T-cell (primary cell): ENCODE data around the gene CELF3. TPM values are rescaled to one million over a fixed set of nuclear protein-coding genes. Genes with fewer than 3 reads are reported as not detected.
"Not testable (repeated sequence)": the region's sequence is repeated elsewhere in the genome, so short reads cannot be mapped to it uniquely, and the experiment has no call there.

ENCODE experiments used
- ATAC-seq, 4 experiments: fragments of 200-7000 bp in 3 of 4; fragments of 150-1000 bp in 1 of 4; cut with Tn5 transposase; replicated peaks in 1 of 4; 1 replicate in 3 of 4; 2 replicates in 1 of 4; pipeline ENCODE4 v1.10.0; 2021; ENCODE audit warnings: moderate library complexity in 3 of 4, mild to moderate bottlenecking in 2 of 4, moderate number of reproducible peaks in 1 of 4
- CTCF ChIA-PET, 2 donors: fragments of 300-600 bp; sonication (Branson Sonifier 250); formaldehyde crosslinking; loops; one replicate each; lab custom pipeline; 2022; ENCODE audit warnings: antibody characterized with exemption in 2 of 2; lab: Charles Lee
- POLR2A ChIA-PET, 2 donors: fragments of 300-600 bp; sonication (Branson Sonifier 250); formaldehyde crosslinking; loops; one replicate each; lab custom pipeline; 2022; ENCODE audit warnings: antibody characterized with exemption in 2 of 2; lab: Charles Lee
- DNase-seq, 35 experiments: peaks; one replicate each; pipeline versions ENCODE4 v3.0.0 to v3.0.0-alpha.2; 2013 to 2023
- H3K27ac ChIP-seq: one replicate; pipeline ENCODE4 v1.5.1; 2013; ENCODE audit warnings: low read length
- H3K27me3 ChIP-seq, 2 experiments: replicated peaks in 1 of 2; 1 replicate in 1 of 2; 2 replicates in 1 of 2; pipeline versions ENCODE4 v1.6.1 to v1.7.0; 2013; ENCODE audit warnings: low read length in 1 of 2, mixed read lengths in 1 of 2; ENCODE audit not compliant: control insufficient read depth in 2 of 2, insufficient read depth in 2 of 2; ENCODE audit errors: extremely low read depth in 1 of 2
- H3K36me3 ChIP-seq, 2 donors: 1 replicate in 1 of 2; 2 replicates in 1 of 2; pipeline versions ENCODE4 v1.6.1 to v1.7.0; 2013; ENCODE audit warnings: low read length in 1 of 2; ENCODE audit not compliant: control insufficient read depth in 2 of 2, insufficient read depth in 1 of 2; ENCODE audit errors: extremely low read depth in 1 of 2
- H3K4me1 ChIP-seq, 2 experiments: 1 replicate in 1 of 2; 2 replicates in 1 of 2; pipeline versions ENCODE4 v1.6.1 to v1.7.0; 2013; ENCODE audit warnings: low read length in 2 of 2, mixed read lengths in 1 of 2; ENCODE audit not compliant: insufficient read depth in 2 of 2, control insufficient read depth in 1 of 2; ENCODE audit errors: extremely low read depth in 1 of 2
- H3K4me3 ChIP-seq, 2 donors: 1 replicate in 1 of 2; 2 replicates in 1 of 2; pipeline versions ENCODE4 v1.5.1 to v1.7.0; 2013; ENCODE audit warnings: mild to moderate bottlenecking in 2 of 2, low read length in 1 of 2, moderate library complexity in 1 of 2; ENCODE audit not compliant: control insufficient read depth in 1 of 2; ENCODE audit errors: extremely low read depth in 1 of 2
- H3K9me3 ChIP-seq: 2 replicates; pipeline ENCODE4 v1.7.0; 2013
- H3K27ac Mint-ChIP-seq, 2 donors: one replicate each; pipeline ENCODE4 v1.8.0; 2020 to 2021; ENCODE audit warnings: mild to moderate bottlenecking in 2 of 2, mixed read lengths in 2 of 2
- H3K27me3 Mint-ChIP-seq, 2 donors: one replicate each; pipeline ENCODE4 v1.8.0; 2021 to 2022; ENCODE audit warnings: mixed read lengths in 2 of 2
- H3K36me3 Mint-ChIP-seq: one replicate; pipeline ENCODE4 v1.8.0; 2021; ENCODE audit warnings: mixed read lengths
- H3K4me1 Mint-ChIP-seq, 3 donors: one replicate each; pipeline ENCODE4 v1.8.0; 2020 to 2022; ENCODE audit warnings: mixed read lengths in 3 of 3, mild to moderate bottlenecking in 1 of 3
- H3K4me3 Mint-ChIP-seq, 3 donors: one replicate each; pipeline ENCODE4 v1.8.0; 2020 to 2022; ENCODE audit warnings: mild to moderate bottlenecking in 3 of 3, mixed read lengths in 3 of 3, moderate library complexity in 3 of 3
- H3K9me3 Mint-ChIP-seq, 3 donors: one replicate each; pipeline ENCODE4 v1.8.0; 2020 to 2022; ENCODE audit warnings: mixed read lengths in 3 of 3
- WGBS: methylation state at CpG from one replicate; pipeline ENCODE4 v1.1.5; 2013; ENCODE audit warnings: missing lambda C conversion rate; ENCODE audit not compliant: insufficient coverage; 5-methylcytosine and 5-hydroxymethylcytosine counted together
- total RNA-seq, 35 experiments: library from RNA in 6 of 35; stranded (reverse) in 6 of 35; fragments of 120-200 nt in 1 of 35; gene quantifications; one replicate each; pipeline versions ENCODE4 v1.2.1 to v1.2.4 and lab custom pipeline; 2013 to 2026

CELF3 gene
- total RNA-seq, 5 donors from 2014 or later (not counting 1 experiment from before 2014, with no cell fraction given), result not detected

- H3K27ac Mint-ChIP-seq, result no peak overlapping the region
- H3K4me3 ChIP-seq, result no peak overlapping the region
- H3K9me3 Mint-ChIP-seq, result no peaks in the 10 kb centered on the region
- no peaks in the 10 kb centered on the region for H3K9me3 ChIP-seq
- H3K4me1 Mint-ChIP-seq, result peaks cover 0 to 4% (median 0%) of the 10 kb centered on the region in 3 donors
- H3K36me3 ChIP-seq, result peaks cover 3 to 31% of the 10 kb centered on the region in 2 donors
- ATAC-seq, result no peak
- no peak overlapping the region for H3K4me3 Mint-ChIP-seq
- H3K36me3 Mint-ChIP-seq, result peaks cover 31% of the 10 kb centered on the region
- ChIA-PET POLR2A (no interaction called here), CTCF (no interaction called here)
- peaks cover 3 to 5% of the 10 kb centered on the region in 2 donors for H3K27me3 Mint-ChIP-seq
- H3K27ac ChIP-seq, result no peak overlapping the region
- H3K27me3 ChIP-seq, result no peaks in the 10 kb centered on the region
- no peak for DNase-seq
- no CpG with 5 or more reads among the region's 1 CpG for WGBS
- no peaks in the 10 kb centered on the region for H3K4me1 ChIP-seq
Observed at GRCh38 chr1:151756291-151756690, 39.7 kb upstream of the CELF3 start.

DNA sequence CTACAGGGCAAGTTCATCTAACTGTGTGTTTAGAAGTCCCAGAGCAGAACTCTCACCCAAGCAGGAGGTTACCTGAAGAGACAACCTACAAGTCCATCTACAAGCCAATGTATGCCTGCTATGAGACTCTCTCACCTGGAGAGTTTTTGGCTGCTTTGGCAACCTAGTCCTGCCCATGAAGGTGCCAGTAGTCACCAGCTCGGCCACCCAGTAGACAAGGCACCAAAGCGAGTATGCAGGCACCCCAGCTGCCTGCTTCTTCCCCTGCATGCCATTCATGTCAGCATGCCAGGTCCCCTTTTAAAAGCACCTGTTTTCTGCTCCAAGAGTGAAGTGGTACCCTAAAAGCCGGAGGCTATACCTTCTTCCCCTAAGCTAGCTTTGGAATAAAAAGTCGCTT, 24.9 kb upstream of the CELF3 start:
- WGBS, result 95% methylated on average over 2 of the region's 4 CpGs
- H3K27ac Mint-ChIP-seq, result peak overlapping the region in 1 of 2 donors; percentile 31
- no peaks in the 10 kb centered on the region for H3K4me1 ChIP-seq
- H3K4me1 Mint-ChIP-seq, result no peaks in the 10 kb centered on the region
- ATAC-seq (no peak), DNase-seq (no peak)
- no peak overlapping the region for H3K4me3 Mint-ChIP-seq
- peaks cover 3% of the 10 kb centered on the region for H3K36me3 Mint-ChIP-seq
- H3K4me3 ChIP-seq, result no peak overlapping the region
- no peaks in the 10 kb centered on the region for H3K9me3 ChIP-seq
- H3K27me3 ChIP-seq, result no peaks in the 10 kb centered on the region
- ChIA-PET CTCF (no interaction called here), POLR2A (interaction anchor here in 1 of 2 donors (0.7 kb wide), 1 partner anchor 11 kb away, joined by 5 read pairs; no protein-coding TSS in a partner anchor)
- H3K27ac ChIP-seq, result no peak overlapping the region
- H3K36me3 ChIP-seq, result no peaks in the 10 kb centered on the region
- no peaks in the 10 kb centered on the region for H3K27me3 Mint-ChIP-seq
- H3K9me3 Mint-ChIP-seq, result peaks cover 8 to 12% (median 9%) of the 10 kb centered on the region in 3 donors

GRCh38 chr1:151739590-151740355, 23.2 kb upstream of the CELF3 start:
- WGBS, result 76% methylated on average over 3 of the region's 3 CpGs
- CTCF ChIA-PET, result no interaction called here
- no peak overlapping the region for H3K27ac Mint-ChIP-seq

DNA sequence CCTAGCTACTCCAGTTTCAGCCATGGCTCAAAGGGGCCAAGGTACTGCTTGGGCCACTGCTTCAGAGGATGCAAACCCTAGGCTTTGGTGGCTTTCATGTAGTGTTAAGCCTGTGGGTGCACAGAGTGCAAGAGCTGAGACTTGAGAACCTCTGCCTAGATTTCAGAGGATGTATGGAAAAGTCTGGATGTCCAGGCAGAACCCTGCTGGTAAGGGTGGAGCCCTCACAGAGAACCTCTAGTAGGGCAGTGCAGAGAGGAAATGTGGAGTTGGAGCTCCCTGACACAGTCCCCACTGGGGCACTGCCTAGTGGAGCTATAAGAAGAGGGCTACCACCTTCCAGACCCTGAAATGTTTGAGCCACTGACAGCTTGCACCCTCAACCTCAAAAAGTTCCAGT, 20.9 kb upstream of the CELF3 start:
- Mint-ChIP-seq H3K4me3 (no peak overlapping the region), H3K36me3 (peaks cover 3% of the 10 kb centered on the region), H3K4me1 (peaks cover 0 to 4% (median 0%) of the 10 kb centered on the region in 3 donors), H3K27me3 (peaks cover 5% of the 10 kb centered on the region in 2 donors), H3K9me3 (peaks cover 8 to 13% (median 9%) of the 10 kb centered on the region in 3 donors), H3K27ac (no peak overlapping the region)
- Histone ChIP-seq H3K27me3 (peaks cover 0 to 7% of the 10 kb centered on the region in 2 experiments), H3K4me3 (no peak overlapping the region), H3K36me3 (no peaks in the 10 kb centered on the region), H3K27ac (no peak overlapping the region), H3K9me3 (no peaks in the 10 kb centered on the region), H3K4me1 (no peaks in the 10 kb centered on the region)
- no peak for DNase-seq
- POLR2A ChIA-PET, result no interaction called here
- CTCF ChIA-PET, result interaction anchor here in 1 of 2 donors (0.6 kb wide), 2 partner anchors 16 to 1910 kb away, joined by 3 to 4 read pairs; partner anchors contain the start of gene RIIAD1
- ATAC-seq, result no peak

More at GRCh38 chr1:151739590-151740355, 23.2 kb upstream of the CELF3 start:
- Mint-ChIP-seq H3K36me3 (peaks cover 3% of the 10 kb centered on the region), H3K4me1 (peaks cover 0 to 4% (median 0%) of the 10 kb centered on the region in 3 donors), H3K4me3 (no peak overlapping the region), H3K9me3 (peaks cover 8 to 13% (median 9%) of the 10 kb centered on the region in 3 donors), H3K27me3 (peaks cover 0 to 2% of the 10 kb centered on the region in 2 donors)
- POLR2A ChIA-PET, result no interaction called here
- Histone ChIP-seq H3K4me1 (no peaks in the 10 kb centered on the region), H3K9me3 (no peaks in the 10 kb centered on the region), H3K27ac (no peak overlapping the region), H3K4me3 (no peak overlapping the region), H3K36me3 (no peaks in the 10 kb centered on the region), H3K27me3 (no peaks in the 10 kb centered on the region)
- ATAC-seq (no peak), DNase-seq (no peak)

- Mint-ChIP-seq H3K36me3 (peaks cover 3% of the 10 kb centered on the region), H3K27ac (no peak overlapping the region), H3K9me3 (peaks cover 8 to 13% (median 9%) of the 10 kb centered on the region in 3 donors), H3K27me3 (peaks cover 5% of the 10 kb centered on the region in 2 donors), H3K4me3 (no peak overlapping the region), H3K4me1 (peaks cover 0 to 4% (median 0%) of the 10 kb centered on the region in 3 donors)
- Histone ChIP-seq H3K4me1 (no peaks in the 10 kb centered on the region), H3K27ac (no peak overlapping the region), H3K9me3 (no peaks in the 10 kb centered on the region), H3K27me3 (peaks cover 0 to 7% of the 10 kb centered on the region in 2 experiments), H3K36me3 (no peaks in the 10 kb centered on the region), H3K4me3 (no peak overlapping the region)
- DNase-seq (no peak), ATAC-seq (no peak)
- no CpG with 5 or more reads among the region's 2 CpGs for WGBS
- ChIA-PET CTCF (no interaction called here), POLR2A (no interaction called here)
Observed at GRCh38 chr1:151737026-151737425, 20.4 kb upstream of the CELF3 start.

DNA sequence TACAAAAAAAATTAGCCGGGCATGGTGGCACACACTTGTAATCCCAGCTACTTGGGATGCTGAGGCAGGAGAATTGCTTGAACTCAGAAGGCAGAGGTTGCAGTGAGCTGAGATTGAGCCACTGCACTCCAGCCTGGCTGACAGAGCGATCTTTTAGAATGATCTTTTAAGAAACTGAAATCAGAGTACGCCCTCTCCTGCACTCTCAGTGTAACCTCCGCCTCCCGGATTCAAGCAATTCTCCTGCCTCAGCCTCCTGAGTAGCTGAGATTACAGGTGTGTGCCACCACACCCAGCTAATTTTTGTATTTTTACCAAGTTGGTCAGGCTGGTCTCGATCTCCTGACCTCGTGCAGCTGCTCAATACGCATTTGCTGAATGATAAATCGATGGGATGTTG, 17.4 kb upstream of the CELF3 start:
- H3K9me3 ChIP-seq, H3K36me3 ChIP-seq, H3K4me1 Mint-ChIP-seq, H3K27ac Mint-ChIP-seq, H3K36me3 Mint-ChIP-seq, CTCF ChIA-PET, POLR2A ChIA-PET, H3K4me3 ChIP-seq, H3K4me1 ChIP-seq, DNase-seq, H3K4me3 Mint-ChIP-seq, H3K27ac ChIP-seq, ATAC-seq: not testable (repeated sequence)
- Mint-ChIP-seq H3K9me3 (peaks cover 8 to 13% (median 9%) of the 10 kb centered on the region in 3 donors), H3K27me3 (peaks cover 16 to 23% of the 10 kb centered on the region in 2 donors)
- peaks cover 0 to 17% of the 10 kb centered on the region in 2 experiments for H3K27me3 ChIP-seq
- WGBS, result 77% methylated on average over 9 of the region's 9 CpGs
